Left lung (tissue), 10 donors: ENCODE results near the gene PHF2. TPM values are rescaled to one million over a fixed set of nuclear protein-coding genes. Genes with fewer than 3 reads are reported as not detected.

ENCODE experiments used
- ATAC-seq: fragments of 200-7000 bp; cut with Tn5 transposase; one replicate; pipeline ENCODE4 v1.9.1; 2020; ENCODE audit warnings: moderate library complexity
- DNase-seq, 4 donors: peaks; one replicate each; pipeline ENCODE4 v3.0.0-alpha.2; 2013 to 2020
- H3K27ac ChIP-seq, 2 donors: fragments of 200-600 bp; sonication (generic) in 1 of 2; one replicate each; pipeline versions ENCODE4 v1.5.0 to v1.8.0; 2020 to 2021
- H3K27me3 ChIP-seq, 2 donors: fragments of 200-600 bp; sonication (generic) in 1 of 2; one replicate each; pipeline versions ENCODE4 v1.5.0 to v1.8.0; 2020 to 2021
- H3K36me3 ChIP-seq, 2 donors: fragments of 200-600 bp; sonication (generic) in 1 of 2; one replicate each; pipeline versions ENCODE4 v1.5.0 to v1.8.0; 2020 to 2021
- H3K4me1 ChIP-seq, 2 donors: fragments of 200-600 bp; one replicate each; pipeline ENCODE4 v1.8.0; 2021
- H3K4me3 ChIP-seq, 2 donors: fragments of 200-600 bp; sonication (generic) in 1 of 2; one replicate each; pipeline versions ENCODE4 v1.5.0 to v1.8.0; 2020 to 2021; ENCODE audit warnings: mild to moderate bottlenecking in 1 of 2
- H3K9me3 ChIP-seq, 2 donors: fragments of 200-600 bp; sonication (generic) in 1 of 2; one replicate each; pipeline versions ENCODE4 v1.5.0 to v1.8.0; 2020 to 2021
- intact Hi-C, 2 donors: fragments of 100-400 bp; cut with DNase I; formaldehyde crosslinking; loops; one replicate each; pipeline versions ENCODE4 v1.11.2 to v1.14.2; 2022
- polyA plus RNA-seq, 6 donors: library from polyadenylated mRNA; unstranded; fragments of 120-200 nt; gene quantifications; one replicate each; pipeline ENCODE4 v1.2.1, GENCODE V29; 2013; ENCODE audit not compliant: insufficient read length in 6 of 6
- total RNA-seq, 2 donors: library from RNA; stranded (reverse); fragmentation: NEBNext Ultra II Directional; extraction: Animal tissue kit (Norgen Biotek cat#: 25700); gene quantifications; one replicate each; pipeline ENCODE4 v1.2.1, GENCODE V29; 2021
- TF ChIP-seq, protein P1 (sequence below), 2 donors: fragments of 200-600 bp; sonication (generic) in 1 of 2; IDR thresholded peaks; one replicate each; pipeline versions ENCODE4 v1.5.0 to v1.8.0; 2021; ENCODE audit warnings: antibody characterized with exemption in 2 of 2
- donor health status: DM: no; HTN: yes; CAD: no.
- donor health status: DM: no; HTN: no; CAD: no.

Gene PHF2
- total and polyA plus RNA-seq, 8 donors, result 29.1 to 53.7 (median 42.3) TPM

DNA sequence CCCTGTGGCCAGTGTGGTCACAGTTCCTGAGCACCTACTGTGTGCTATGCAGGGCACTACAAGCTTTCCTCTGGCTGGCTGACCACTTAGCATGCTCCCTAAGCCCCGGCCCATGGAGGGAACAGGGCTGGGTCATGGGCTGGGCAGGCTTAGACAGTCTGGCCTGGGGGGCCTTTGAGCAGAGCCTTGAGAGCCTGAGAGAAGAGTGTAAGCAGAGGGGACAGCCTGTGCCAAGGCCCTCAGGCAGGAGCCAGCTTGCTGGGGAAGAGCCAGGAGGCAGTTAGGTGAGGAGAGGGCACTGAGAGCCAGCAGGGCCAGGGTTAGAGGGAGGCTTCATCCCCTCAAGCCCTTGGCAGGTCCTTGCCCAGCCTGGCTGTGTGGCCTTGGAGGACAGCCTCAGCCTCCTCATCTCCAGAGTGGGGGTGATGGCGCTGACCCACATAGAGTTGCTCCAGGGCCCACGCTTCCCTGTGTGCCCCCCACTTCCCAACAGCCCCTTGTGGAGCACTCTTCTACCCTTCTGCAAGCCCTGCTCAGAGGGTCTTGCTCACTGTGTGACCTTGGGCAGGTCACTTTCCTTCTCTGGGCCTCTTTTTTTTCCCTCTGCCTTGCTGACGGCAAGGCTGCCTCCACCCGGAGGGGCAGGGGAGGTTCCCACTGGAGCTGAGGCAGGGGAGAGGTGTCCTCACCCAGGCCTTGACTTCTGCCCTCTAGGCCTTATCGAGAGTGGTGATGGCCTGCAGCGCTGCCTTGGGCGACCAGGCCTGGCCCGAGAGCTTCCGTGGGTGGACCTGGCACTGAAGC lies 107.1 kb downstream of the PHF2 start:
- H3K27me3 ChIP-seq, result no peaks in the 10 kb centered on the region
- TF ChIP-seq, protein P1, sequence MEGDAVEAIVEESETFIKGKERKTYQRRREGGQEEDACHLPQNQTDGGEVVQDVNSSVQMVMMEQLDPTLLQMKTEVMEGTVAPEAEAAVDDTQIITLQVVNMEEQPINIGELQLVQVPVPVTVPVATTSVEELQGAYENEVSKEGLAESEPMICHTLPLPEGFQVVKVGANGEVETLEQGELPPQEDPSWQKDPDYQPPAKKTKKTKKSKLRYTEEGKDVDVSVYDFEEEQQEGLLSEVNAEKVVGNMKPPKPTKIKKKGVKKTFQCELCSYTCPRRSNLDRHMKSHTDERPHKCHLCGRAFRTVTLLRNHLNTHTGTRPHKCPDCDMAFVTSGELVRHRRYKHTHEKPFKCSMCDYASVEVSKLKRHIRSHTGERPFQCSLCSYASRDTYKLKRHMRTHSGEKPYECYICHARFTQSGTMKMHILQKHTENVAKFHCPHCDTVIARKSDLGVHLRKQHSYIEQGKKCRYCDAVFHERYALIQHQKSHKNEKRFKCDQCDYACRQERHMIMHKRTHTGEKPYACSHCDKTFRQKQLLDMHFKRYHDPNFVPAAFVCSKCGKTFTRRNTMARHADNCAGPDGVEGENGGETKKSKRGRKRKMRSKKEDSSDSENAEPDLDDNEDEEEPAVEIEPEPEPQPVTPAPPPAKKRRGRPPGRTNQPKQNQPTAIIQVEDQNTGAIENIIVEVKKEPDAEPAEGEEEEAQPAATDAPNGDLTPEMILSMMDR (IDR thresholded peaks at IDR 0.05), result no peak
- no peak overlapping the region for H3K4me3 ChIP-seq
- H3K9me3 ChIP-seq, result peaks cover 0 to 9% of the 10 kb centered on the region in 2 donors
- intact Hi-C loops, result loop anchor here in 1 of 2 donors (5.0 kb wide), 1 partner anchor 279 kb away; no protein-coding TSS in a partner anchor
- no peak for DNase-seq
- no peak overlapping the region for H3K27ac ChIP-seq
- ATAC-seq, result no peak
- H3K36me3 ChIP-seq, result peaks cover 0 to 12% of the 10 kb centered on the region in 2 donors
- H3K4me1 ChIP-seq, result no peaks in the 10 kb centered on the region

DNA sequence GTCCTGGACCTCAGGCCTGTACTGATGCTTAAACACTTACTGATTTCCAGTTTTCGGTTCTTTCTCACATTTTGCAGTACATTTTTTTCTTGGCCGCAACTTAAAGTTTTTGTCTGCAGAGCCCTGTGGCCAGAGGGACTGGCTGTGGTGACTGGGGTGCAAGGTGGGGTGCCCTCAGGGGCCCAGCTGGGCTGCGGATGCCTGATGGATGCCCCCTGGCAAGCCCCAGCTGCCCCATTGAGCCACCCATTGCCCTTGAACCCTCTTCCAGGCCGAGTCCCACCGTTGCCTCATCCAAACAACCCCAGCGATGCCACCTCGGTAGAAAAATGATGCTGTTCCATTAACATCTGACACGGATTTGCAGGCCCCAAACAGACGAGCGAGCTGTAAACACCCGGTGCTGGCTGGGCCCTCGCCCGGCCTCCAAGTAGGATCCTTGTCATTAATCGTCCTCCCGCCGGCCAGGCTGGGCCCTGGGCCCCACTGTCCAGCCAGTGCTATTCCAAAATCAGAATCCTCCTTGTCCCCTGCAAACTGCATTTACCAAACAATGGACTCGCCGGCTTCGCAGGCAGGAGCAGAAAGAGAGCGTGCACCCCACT lies 107.9 kb downstream of the PHF2 start:
- no peak for DNase-seq
- intact Hi-C loops, result loop anchor here in 1 of 2 donors (5.0 kb wide), 1 partner anchor 278 kb away; no protein-coding TSS in a partner anchor
- TF ChIP-seq, protein P1 (IDR thresholded peaks at IDR 0.05), result no peak

DNA sequence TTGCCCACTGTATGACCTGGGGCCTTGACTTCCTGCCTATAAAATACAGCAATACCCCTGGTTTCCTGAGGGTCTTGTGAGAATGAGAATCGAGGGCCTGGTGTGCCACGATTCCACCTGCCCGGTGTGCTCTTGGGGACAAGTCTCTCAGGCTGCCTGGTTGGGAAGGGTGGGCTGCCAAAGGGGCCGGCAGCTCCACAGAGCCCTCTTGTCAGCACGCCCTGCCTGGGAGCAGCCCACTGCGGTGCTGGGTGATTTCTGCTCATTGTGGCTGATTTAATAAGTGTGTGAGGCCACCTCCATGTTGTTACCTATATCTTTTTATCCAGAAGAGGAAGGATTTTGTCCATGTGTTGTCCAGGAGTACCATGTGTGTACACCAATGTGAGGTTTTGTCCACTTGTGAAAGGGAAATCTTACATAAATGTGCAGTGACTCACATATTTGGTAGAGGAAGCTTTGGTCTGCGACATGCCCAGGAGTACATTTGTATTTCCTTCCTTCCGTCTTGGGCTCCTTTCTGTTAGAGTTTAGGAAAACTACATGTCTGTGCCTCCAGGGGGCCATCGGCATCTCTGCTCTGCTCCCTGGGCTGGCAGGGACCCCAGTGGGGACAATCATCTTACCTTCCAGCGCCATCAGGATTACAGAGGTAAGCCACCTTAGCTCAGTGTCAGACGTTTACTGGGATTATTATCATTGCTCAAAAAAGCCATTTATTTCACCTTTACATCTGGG lies 108.6 kb downstream of the PHF2 start:
- no peaks in the 10 kb centered on the region for H3K36me3 ChIP-seq
- intact Hi-C loops, result loop anchor here in 1 of 2 donors (5.0 kb wide), 1 partner anchor 277 kb away; no protein-coding TSS in a partner anchor
- H3K27ac ChIP-seq, result no peak overlapping the region
- no peaks in the 10 kb centered on the region for H3K27me3 ChIP-seq
- TF ChIP-seq, protein P1 (IDR thresholded peaks at IDR 0.05), result no peak
- H3K9me3 ChIP-seq, result peaks cover 0 to 22% of the 10 kb centered on the region in 2 donors
- no peak for ATAC-seq
- H3K4me1 ChIP-seq, result no peaks in the 10 kb centered on the region
- no peak for DNase-seq
- no peak overlapping the region for H3K4me3 ChIP-seq

More for the DNA sequence above, 107.9 kb downstream of the PHF2 start:
- Histone ChIP-seq H3K36me3 (peaks cover 0 to 5% of the 10 kb centered on the region in 2 donors), H3K4me1 (no peaks in the 10 kb centered on the region), H3K27ac (no peak overlapping the region), H3K27me3 (no peaks in the 10 kb centered on the region), H3K9me3 (peaks cover 0 to 15% of the 10 kb centered on the region in 2 donors), H3K4me3 (no peak overlapping the region)
- ATAC-seq, result no peak

DNA sequence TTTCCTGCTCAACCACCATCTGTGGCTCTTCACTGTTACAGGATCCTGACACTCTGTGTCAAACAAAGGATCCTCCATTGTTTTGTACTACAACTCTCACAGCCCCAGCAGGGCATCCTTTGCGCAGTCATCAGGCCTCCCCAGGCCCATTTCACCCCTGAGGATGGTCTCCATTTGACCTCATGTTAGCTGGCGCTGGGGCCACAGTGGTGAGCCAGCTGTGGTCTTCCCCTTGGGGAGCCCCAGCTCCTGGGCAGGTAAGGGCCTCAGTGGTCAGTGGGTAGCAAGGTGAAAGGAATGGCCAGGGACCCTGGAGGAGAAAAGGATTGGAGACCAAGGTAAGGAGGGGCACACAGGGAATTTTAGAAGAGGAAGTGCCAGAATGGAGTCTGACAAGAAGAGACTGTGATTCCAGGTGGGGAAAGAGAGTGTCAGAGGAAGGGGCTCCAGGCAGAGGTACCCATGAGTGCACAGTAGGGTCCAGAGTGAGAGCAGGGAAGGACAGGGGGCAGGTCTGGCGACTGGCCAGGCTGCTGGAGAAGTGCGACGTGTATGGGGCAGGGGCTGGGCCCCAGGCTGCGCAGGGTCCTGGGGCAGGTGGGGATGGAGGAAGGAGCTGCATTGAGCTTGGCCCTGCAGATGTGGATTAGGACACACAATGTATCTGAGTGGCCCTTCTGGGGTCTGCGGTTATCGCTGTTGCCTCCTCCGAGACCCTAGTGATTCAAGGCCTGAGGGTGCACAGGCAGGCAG lies 109.9 kb downstream of the PHF2 start:
- Histone ChIP-seq H3K27me3 (no peaks in the 10 kb centered on the region), H3K27ac (no peak overlapping the region), H3K9me3 (peaks cover 0 to 34% of the 10 kb centered on the region in 2 donors), H3K4me3 (no peak overlapping the region), H3K36me3 (no peaks in the 10 kb centered on the region), H3K4me1 (no peaks in the 10 kb centered on the region)
- intact Hi-C loops, result no loop called here
- TF ChIP-seq, protein P1 (IDR thresholded peaks at IDR 0.05), result no peak
- no peak for DNase-seq
- ATAC-seq, result no peak
